ENCODE results near the gene MYO3A.
"Not testable (repeated sequence)": the region's sequence is repeated elsewhere in the genome, so short reads cannot be mapped to it uniquely, and the experiment has no call there.

The MYO3A gene

GRCh38 chr10:25988583-25988982 is 54.6 kb downstream of the MYO3A start:
- no peak for TF ChIP-seq CTCF (IDR thresholded peaks at IDR 0.05; ENCODE audit: low read depth, low read length, missing control alignments)
- no peaks in the 10 kb centered on the region for H3K36me3 ChIP-seq (replicated peaks)
- no peak overlapping the region for H3K27ac ChIP-seq
- in situ Hi-C loops (cut with HindIII; ENCODE audit: low pct_ligation_motif_present, low sequenced_read_pairs): no loop called here
- H3K27me3 ChIP-seq (replicated peaks): no peaks in the 10 kb centered on the region
- DNase-seq: no peak
- no peak overlapping the region for H3K4me3 ChIP-seq (ENCODE audit: low read depth, low read length)

DNA sequence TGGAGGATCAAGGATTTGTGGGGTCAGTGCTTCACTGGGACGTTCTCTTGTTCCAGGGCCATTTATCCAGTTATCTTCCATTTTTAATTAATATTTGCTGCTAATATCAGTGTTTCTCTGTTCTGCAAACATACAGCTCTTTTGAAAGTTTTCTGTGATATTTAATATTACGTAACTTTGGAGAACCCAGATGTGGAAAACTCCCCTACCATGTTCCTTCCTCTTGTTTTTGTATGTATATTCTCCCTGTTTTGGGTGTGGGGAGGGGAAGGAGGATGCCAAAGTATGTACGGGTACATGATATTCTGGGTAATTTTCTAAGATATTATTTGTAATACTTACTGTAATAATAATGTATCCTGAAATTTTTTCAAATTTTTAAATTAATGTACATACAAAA is 55.9 kb downstream of the MYO3A start:
- Histone ChIP-seq H3K4me3 (ENCODE audit: low read depth, low read length) (no peak overlapping the region), H3K27ac (no peak overlapping the region), H3K27me3 (replicated peaks) (no peaks in the 10 kb centered on the region), H3K36me3 (replicated peaks) (no peaks in the 10 kb centered on the region)
- no peak for TF ChIP-seq CTCF (IDR thresholded peaks at IDR 0.05; ENCODE audit: low read depth, low read length, missing control alignments)
- DNase-seq: no peak
- in situ Hi-C loops (cut with HindIII; ENCODE audit: low pct_ligation_motif_present, low sequenced_read_pairs): no loop called here

GRCh38 chr10:25999295-25999981 is 65.4 kb downstream of the MYO3A start:
- Histone ChIP-seq H3K27ac (no peak overlapping the region), H3K4me3 (ENCODE audit: low read depth, low read length) (no peak overlapping the region), H3K36me3 (replicated peaks) (no peaks in the 10 kb centered on the region), H3K27me3 (replicated peaks) (no peaks in the 10 kb centered on the region)
- in situ Hi-C loops (cut with HindIII; ENCODE audit: low pct_ligation_motif_present, low sequenced_read_pairs): no loop called here
- TF ChIP-seq CTCF (IDR thresholded peaks at IDR 0.05; ENCODE audit: low read depth, low read length, missing control alignments): no peak
- no peak for DNase-seq

GRCh38 chr10:26000971-26001370 is 66.9 kb downstream of the MYO3A start:
- H3K27ac ChIP-seq: no peak overlapping the region
- in situ Hi-C loops (cut with HindIII; ENCODE audit: low pct_ligation_motif_present, low sequenced_read_pairs): no loop called here
- no peaks in the 10 kb centered on the region for H3K36me3 ChIP-seq (replicated peaks)
- no peak for DNase-seq
- no peak overlapping the region for H3K4me3 ChIP-seq (ENCODE audit: low read depth, low read length)
- no peaks in the 10 kb centered on the region for H3K27me3 ChIP-seq (replicated peaks)
- TF ChIP-seq CTCF (IDR thresholded peaks at IDR 0.05; ENCODE audit: low read depth, low read length, missing control alignments): no peak

DNA sequence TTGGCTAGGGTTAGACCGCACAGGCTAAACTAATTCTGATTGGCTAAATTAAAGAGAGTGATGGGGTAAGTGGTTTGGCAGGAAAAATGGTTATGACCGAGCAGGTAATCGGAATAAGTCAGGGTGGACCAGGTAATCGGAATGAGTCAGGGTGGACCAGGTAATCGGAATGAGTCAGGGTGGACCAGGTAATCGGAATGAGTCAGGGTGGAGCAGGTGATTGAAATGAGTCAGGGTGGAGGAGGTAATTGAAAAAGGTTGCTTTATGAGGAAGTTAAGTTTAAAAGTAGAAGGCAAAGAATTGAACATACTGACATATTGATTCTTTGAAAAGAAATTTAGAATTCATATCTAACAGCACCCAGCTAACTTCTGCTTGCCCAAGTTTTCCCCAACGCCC is 68.4 kb downstream of the MYO3A start:
- in situ Hi-C loops (cut with HindIII; ENCODE audit: low pct_ligation_motif_present, low sequenced_read_pairs); H3K36me3 ChIP-seq (replicated peaks); H3K27ac ChIP-seq; H3K4me3 ChIP-seq (ENCODE audit: low read depth, low read length); H3K27me3 ChIP-seq (replicated peaks); DNase-seq: not testable (repeated sequence)

GRCh38 chr10:26015092-26015491 is 81.1 kb downstream of the MYO3A start:
- no peak for TF ChIP-seq CTCF (IDR thresholded peaks at IDR 0.05; ENCODE audit: low read depth, low read length, missing control alignments)
- DNase-seq: no peak
- Histone ChIP-seq H3K27ac (no peak overlapping the region), H3K36me3 (replicated peaks) (no peaks in the 10 kb centered on the region), H3K4me3 (ENCODE audit: low read depth, low read length) (no peak overlapping the region), H3K27me3 (replicated peaks) (no peaks in the 10 kb centered on the region)
- in situ Hi-C loops (cut with HindIII; ENCODE audit: low pct_ligation_motif_present, low sequenced_read_pairs): no loop called here
